ENCODE measurements around the gene BBOX1. TPM values are rescaled to one million over a fixed set of nuclear protein-coding genes. Genes with fewer than 3 reads are reported as not detected.
"Not testable (repeated sequence)": the region's sequence is repeated elsewhere in the genome, so short reads cannot be mapped to it uniquely, and the experiment has no call there.

BBOX1 gene
- 1.1 TPM for total RNA-seq

GRCh38 chr11:27040302-27041115 lies at the start of gene BBOX1:
Gene BBOX1, plus strand, starts transcription at chr11:27040815. Its CDS starts 14,616 bp downstream, at chr11:27055431.
- DNase-seq, result no peak

- no peak for DNase-seq
Measured at GRCh38 chr11:26992031-26992541, 48.5 kb upstream of the BBOX1 start.

GRCh38 chr11:26993965-26994457 lies 46.6 kb upstream of the BBOX1 start, which contains the start of gene FIBIN:
Gene FIBIN, plus strand, starts transcription at chr11:26994112. Its CDS starts 415 bp downstream, at chr11:26994527.
- peak; percentile 94 for DNase-seq

- DNase-seq, result no peak
Measured at GRCh38 chr11:26994631-26995095, 46.0 kb upstream of the BBOX1 start.

GRCh38 chr11:26995701-26996460 lies 44.7 kb upstream of the BBOX1 start:
- no peak for DNase-seq

- DNase-seq, result no peak
Measured at GRCh38 chr11:26997378-26997777, 43.2 kb upstream of the BBOX1 start.

GRCh38 chr11:27001136-27001730 lies 39.4 kb upstream of the BBOX1 start:
- not testable (repeated sequence) for DNase-seq

GRCh38 chr11:27002431-27002830 lies 38.2 kb upstream of the BBOX1 start:
- DNase-seq, result no peak

- peak; percentile 53 for DNase-seq
Measured at GRCh38 chr11:27002838-27003237, 37.8 kb upstream of the BBOX1 start.

- no peak for DNase-seq
Measured at GRCh38 chr11:27004103-27004502, 36.5 kb upstream of the BBOX1 start.

GRCh38 chr11:27008811-27009535 lies 31.6 kb upstream of the BBOX1 start:
- no peak for DNase-seq

GRCh38 chr11:27011560-27012233 lies 28.9 kb upstream of the BBOX1 start:
- no peak for DNase-seq

- peak; percentile 93 for DNase-seq
Measured at GRCh38 chr11:27012234-27012921, 28.2 kb upstream of the BBOX1 start.

- DNase-seq, result peak; percentile 58
Measured at GRCh38 chr11:27013781-27014361, 26.7 kb upstream of the BBOX1 start.

- DNase-seq, result peak; percentile 51
Measured at GRCh38 chr11:27018902-27019529, 21.6 kb upstream of the BBOX1 start.

GRCh38 chr11:27020751-27021150 lies 19.9 kb upstream of the BBOX1 start:
- DNase-seq, result peak; percentile 66

GRCh38 chr11:27022659-27023251 lies 17.9 kb upstream of the BBOX1 start:
- DNase-seq, result no peak

- DNase-seq, result no peak
Measured at GRCh38 chr11:27024865-27025264, 15.8 kb upstream of the BBOX1 start.

GRCh38 chr11:27025312-27025955 lies 15.2 kb upstream of the BBOX1 start:
- no peak for DNase-seq
